ENCODE measurements around the gene CST1.
"Not testable (repeated sequence)": the region's sequence is repeated elsewhere in the genome, so short reads cannot be mapped to it uniquely, and the experiment has no call there.

DNA sequence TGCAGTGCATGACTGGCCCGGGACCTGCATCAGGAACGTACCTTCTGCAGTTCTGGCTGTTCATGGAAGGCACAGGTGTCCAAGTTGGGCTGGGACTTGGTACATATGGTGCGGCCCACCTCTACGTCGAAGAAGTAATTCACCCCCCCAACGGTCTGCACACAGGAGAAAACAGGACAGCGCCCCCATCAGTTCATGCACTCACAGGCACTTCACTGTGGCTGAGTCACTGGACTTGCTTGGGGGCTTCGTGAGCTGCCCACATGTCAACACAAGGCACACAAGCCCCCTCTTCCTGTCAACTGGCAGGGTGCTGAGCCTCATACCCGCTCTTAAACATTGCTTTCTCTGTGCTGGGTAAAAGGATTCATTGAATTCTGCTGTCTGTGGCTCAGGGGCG lies 1.8 kb downstream of the CST1 start:
- TF ChIP-seq, protein P1, sequence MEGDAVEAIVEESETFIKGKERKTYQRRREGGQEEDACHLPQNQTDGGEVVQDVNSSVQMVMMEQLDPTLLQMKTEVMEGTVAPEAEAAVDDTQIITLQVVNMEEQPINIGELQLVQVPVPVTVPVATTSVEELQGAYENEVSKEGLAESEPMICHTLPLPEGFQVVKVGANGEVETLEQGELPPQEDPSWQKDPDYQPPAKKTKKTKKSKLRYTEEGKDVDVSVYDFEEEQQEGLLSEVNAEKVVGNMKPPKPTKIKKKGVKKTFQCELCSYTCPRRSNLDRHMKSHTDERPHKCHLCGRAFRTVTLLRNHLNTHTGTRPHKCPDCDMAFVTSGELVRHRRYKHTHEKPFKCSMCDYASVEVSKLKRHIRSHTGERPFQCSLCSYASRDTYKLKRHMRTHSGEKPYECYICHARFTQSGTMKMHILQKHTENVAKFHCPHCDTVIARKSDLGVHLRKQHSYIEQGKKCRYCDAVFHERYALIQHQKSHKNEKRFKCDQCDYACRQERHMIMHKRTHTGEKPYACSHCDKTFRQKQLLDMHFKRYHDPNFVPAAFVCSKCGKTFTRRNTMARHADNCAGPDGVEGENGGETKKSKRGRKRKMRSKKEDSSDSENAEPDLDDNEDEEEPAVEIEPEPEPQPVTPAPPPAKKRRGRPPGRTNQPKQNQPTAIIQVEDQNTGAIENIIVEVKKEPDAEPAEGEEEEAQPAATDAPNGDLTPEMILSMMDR (conservative IDR thresholded peaks at IDR 0.05; ENCODE audit: low read length) = not testable (repeated sequence)
- TF ChIP-seq EZH2phosphoT487 (IDR thresholded peaks at IDR 0.05; ENCODE audit: borderline replicate concordance) = not testable (repeated sequence)
